Stimulated activated CD8-positive, alpha-beta memory T cell treated with anti-CD3 and anti-CD28 coated beads, Interleukin-7, amount 100 ng/mL, for 4 hours (primary cell): ENCODE results near the gene POU6F2.

Experiments used
- DNase-seq, 2 donors: peaks; one replicate each; pipeline ENCODE4 v3.0.0-alpha.2; 2020; ENCODE audit warnings: low read depth in 2 of 2

Gene POU6F2

DNA sequence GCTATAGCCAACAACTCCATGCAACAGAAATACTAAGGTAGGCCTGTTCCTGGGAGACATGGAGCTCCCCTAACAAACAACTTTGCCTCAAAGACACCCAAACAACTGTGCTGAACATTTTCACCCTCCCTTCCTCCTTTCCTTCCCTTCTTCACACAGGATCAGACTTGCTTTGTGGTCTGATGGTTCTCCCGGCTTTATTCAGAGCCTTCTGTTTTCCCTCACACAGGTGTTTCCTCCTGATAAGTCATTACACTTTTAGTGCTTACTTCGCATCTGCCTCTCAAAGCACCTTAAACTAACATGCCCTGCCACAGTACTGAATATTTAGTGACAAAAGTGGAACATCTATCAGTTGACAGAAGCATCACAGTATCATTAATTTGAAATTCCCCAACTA is 532.2 kb downstream of the POU6F2 start:
- DNase-seq, result no peak

DNA sequence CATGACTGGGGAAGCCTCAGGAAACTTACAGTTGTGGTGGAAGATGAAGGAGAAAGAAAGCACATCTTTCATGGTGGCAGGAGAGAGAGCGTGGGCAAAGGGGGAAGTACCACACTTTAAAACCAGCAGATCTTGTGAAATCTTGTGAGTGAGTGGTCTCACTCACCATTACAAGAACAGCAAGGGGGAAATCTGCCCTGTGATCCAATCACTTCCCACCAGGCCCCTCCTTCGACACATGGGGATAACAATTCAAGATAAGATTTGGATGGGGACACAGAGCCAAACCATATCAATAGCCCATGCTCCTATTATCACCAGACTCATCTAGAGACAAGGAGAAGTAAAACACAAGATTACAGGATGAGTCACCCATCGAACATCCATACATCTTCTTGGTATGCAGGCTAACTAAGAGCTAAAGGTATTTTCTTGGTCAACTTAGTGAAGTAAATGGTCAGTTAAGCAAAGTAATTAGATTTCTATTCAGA is 533.2 kb downstream of the POU6F2 start:
- no peak for DNase-seq

DNA sequence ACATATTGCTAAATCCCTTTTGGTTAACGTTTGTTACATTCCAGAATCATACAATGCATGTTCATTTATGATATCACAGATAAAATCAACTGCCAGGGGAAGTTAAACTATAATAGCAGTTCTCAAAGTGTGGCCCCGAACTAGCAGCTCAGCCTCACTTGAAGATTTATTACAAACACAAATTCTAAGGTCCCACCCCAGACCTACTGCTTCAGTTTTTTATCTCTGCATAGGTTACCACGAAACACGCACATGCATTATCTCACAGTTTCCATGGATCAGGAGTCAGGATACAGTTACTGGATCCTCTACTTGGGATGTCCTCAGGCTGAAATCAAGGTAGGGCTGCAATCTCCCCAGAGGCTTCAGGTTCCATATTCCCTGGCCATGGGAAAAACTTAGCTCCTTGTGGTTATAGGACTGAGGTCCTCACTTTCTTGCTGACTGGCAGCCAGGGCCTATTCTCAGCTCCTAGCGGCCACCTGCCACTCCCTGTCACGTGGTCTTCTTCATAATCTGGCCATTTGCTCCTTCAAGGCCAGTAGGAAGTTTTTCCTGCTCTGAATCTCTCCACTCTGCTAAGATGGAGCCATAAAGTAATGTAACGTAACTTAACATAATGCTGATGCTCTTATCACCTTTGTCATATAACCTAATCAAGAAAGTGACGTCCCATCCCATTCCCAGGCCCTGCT is 538.0 kb downstream of the POU6F2 start:
- DNase-seq, result no peak

DNA sequence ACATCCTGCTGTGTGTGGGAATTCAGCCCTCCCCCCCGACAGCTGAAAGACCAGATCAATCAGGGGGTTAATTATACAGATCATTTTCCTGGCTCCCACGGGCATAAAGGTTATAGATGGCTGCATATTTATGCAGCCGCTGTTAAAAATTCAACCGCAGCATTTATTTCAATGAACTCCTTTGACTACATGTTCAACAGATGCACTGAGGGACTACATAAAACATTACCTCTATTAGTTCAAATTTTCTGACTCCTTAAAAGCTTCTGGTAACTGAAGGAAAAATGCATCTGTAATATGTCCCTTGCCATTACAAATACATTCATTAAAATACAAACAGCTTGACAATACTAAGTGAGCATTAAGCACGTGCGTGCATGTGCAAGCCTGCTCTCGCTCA is 538.8 kb downstream of the POU6F2 start:
- no peak for DNase-seq

DNA sequence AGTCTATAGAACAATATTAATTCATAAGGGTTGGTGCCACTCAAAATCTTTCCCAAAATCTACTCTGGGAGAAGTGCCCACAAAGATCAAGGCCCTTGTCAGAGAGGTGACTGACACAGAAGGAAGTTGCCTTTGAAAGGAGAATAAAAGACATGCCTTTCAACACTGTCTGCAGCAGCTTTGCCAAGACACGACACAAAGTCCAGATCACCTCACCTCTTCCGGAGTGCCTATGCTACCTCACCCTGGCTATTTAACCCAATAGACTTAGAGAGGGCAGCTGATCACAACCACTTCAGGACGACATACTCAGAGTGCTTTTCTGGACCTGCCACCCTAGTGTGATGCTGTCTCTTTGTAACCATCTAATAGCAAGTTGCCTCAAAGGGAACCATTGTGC is 539.5 kb downstream of the POU6F2 start:
- DNase-seq, result no peak
